CD4-positive, alpha-beta T cell (primary cell): ENCODE results near the gene OSBPL7. TPM values are rescaled to one million over a fixed set of nuclear protein-coding genes. Genes with fewer than 3 reads are reported as not detected.

Experiments
- ATAC-seq: fragments of 200-7000 bp; cut with Tn5 transposase; one replicate; pipeline ENCODE4 v1.10.0; 2022; ENCODE audit warnings: mild to moderate bottlenecking; ENCODE audit not compliant: poor library complexity
- CTCF ChIA-PET: fragments of 350-600 bp; sonication (Branson Sonifier 250); formaldehyde crosslinking; loops from one replicate; lab custom pipeline; 2021; ENCODE audit warnings: antibody characterized with exemption, inconsistent platforms; lab: Charles Lee
- POLR2A ChIA-PET: fragments of 350-600 bp; sonication (Branson Sonifier 250); formaldehyde crosslinking; loops from one replicate; lab custom pipeline; 2021; ENCODE audit warnings: antibody characterized with exemption, inconsistent platforms; lab: Charles Lee
- DNase-seq, 14 experiments: peaks; one replicate each; pipeline ENCODE4 v3.0.0-alpha.2; 2013 to 2020; ENCODE audit warnings: mixed read lengths in 2 of 14
- H3K27ac ChIP-seq, 2 donors: one replicate each; pipeline versions ENCODE4 v1.5.1 to v1.7.0; 2013; ENCODE audit warnings: low read length in 2 of 2, low read depth in 1 of 2, mild to moderate bottlenecking in 1 of 2
- H3K27me3 ChIP-seq, 2 experiments: 1 replicate in 1 of 2; 2 replicates in 1 of 2; pipeline versions ENCODE4 v1.6.1 to v1.7.0; 2013; ENCODE audit warnings: low read length in 2 of 2, control low read depth in 1 of 2, mild to moderate bottlenecking in 1 of 2, moderate library complexity in 1 of 2; ENCODE audit not compliant: insufficient read depth in 2 of 2, control insufficient read depth in 1 of 2
- H3K36me3 ChIP-seq: one replicate; pipeline ENCODE4 v1.6.1; 2013; ENCODE audit warnings: low read length, control low read depth; ENCODE audit not compliant: insufficient read depth
- H3K4me1 ChIP-seq: one replicate; pipeline ENCODE4 v1.6.1; 2013; ENCODE audit warnings: low read length, control low read depth; ENCODE audit not compliant: insufficient read depth
- H3K4me3 ChIP-seq: one replicate; pipeline ENCODE4 v1.5.1; 2013; ENCODE audit warnings: mild to moderate bottlenecking, low read length, moderate library complexity
- H3K9me3 ChIP-seq, 2 experiments: 1 replicate in 1 of 2; 2 replicates in 1 of 2; pipeline versions ENCODE4 v1.6.1 to v1.7.0; 2013; ENCODE audit warnings: low read length in 2 of 2, mild to moderate bottlenecking in 2 of 2, control low read depth in 1 of 2, moderate library complexity in 1 of 2; ENCODE audit not compliant: control insufficient read depth in 1 of 2, insufficient read depth in 1 of 2
- H3K27ac Mint-ChIP-seq: one replicate; pipeline ENCODE4 v1.8.0; 2020; ENCODE audit warnings: mixed read lengths
- H3K27me3 Mint-ChIP-seq: one replicate; pipeline ENCODE4 v1.8.0; 2021; ENCODE audit warnings: mixed read lengths
- H3K36me3 Mint-ChIP-seq: one replicate; pipeline ENCODE4 v1.8.0; 2021; ENCODE audit warnings: low read depth, mixed read lengths
- H3K4me1 Mint-ChIP-seq: one replicate; pipeline ENCODE4 v1.8.0; 2021; ENCODE audit warnings: low read depth, mixed read lengths
- H3K4me3 Mint-ChIP-seq: one replicate; pipeline ENCODE4 v1.8.0; 2020; ENCODE audit warnings: mild to moderate bottlenecking, mixed read lengths
- H3K9me3 Mint-ChIP-seq: one replicate; pipeline ENCODE4 v1.8.0; 2020; ENCODE audit warnings: mixed read lengths
- intact Hi-C, 2 experiments: fragments of 100-400 bp; cut with DNase I in 1 of 2; cut with micrococcal nuclease in 1 of 2; formaldehyde crosslinking; loops; one replicate each; pipeline versions ENCODE4 v1.15.1 to v1.9.0; 2023 to 2025; cut with DNase I, micrococcal nuclease
- total RNA-seq, 174 experiments: library from RNA in 2 of 174; stranded (reverse) in 2 of 174; gene quantifications; one replicate each; pipeline ENCODE4 v1.2.3 and lab custom pipeline; 2021 to 2026
- TF ChIP-seq, protein P1 (sequence below): fragments of 200-600 bp; IDR thresholded peaks from one replicate; pipeline ENCODE4 v1.8.0; 2022; ENCODE audit warnings: antibody characterized with exemption, mild to moderate bottlenecking

OSBPL7 gene
- total RNA-seq, 2 experiments from 2014 or later: 30.1 to 30.8 TPM

DNA sequence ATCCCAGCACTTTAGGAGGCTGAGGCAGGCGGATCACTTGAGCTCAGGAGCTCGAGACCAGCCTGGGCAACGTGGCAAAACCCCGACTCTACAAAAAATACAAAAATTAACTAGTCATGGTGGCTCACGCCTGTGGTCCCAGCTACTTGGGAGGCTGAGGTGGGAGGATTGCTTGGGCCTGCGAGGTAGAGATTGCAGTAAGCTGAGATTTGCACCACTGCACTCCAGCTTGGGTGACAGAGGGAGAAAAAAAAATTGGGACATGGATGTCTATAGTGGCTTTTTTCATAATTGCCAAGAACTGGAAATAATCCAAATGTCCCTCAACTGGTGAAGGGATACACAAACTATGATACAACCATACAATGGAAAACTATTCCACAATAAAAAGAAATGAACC lies 28.6 kb downstream of the OSBPL7 start:
- no peaks in the 10 kb centered on the region for H3K36me3 Mint-ChIP-seq
- H3K27me3 ChIP-seq: peaks cover 22 to 46% of the 10 kb centered on the region in 2 experiments
- no peaks in the 10 kb centered on the region for H3K36me3 ChIP-seq
- no peak overlapping the region for H3K4me3 Mint-ChIP-seq
- H3K9me3 ChIP-seq: peaks cover 0 to 5% of the 10 kb centered on the region in 2 experiments
- CTCF ChIA-PET: no interaction called here
- POLR2A ChIA-PET: no interaction called here
- peaks cover 10% of the 10 kb centered on the region for H3K4me1 ChIP-seq
- peaks cover 16% of the 10 kb centered on the region for H3K4me1 Mint-ChIP-seq
- ATAC-seq (no peak), DNase-seq (no peak)
- no peaks in the 10 kb centered on the region for H3K9me3 Mint-ChIP-seq
- H3K27ac ChIP-seq: no peak overlapping the region
- H3K4me3 ChIP-seq: no peak overlapping the region
- TF ChIP-seq, protein P1, sequence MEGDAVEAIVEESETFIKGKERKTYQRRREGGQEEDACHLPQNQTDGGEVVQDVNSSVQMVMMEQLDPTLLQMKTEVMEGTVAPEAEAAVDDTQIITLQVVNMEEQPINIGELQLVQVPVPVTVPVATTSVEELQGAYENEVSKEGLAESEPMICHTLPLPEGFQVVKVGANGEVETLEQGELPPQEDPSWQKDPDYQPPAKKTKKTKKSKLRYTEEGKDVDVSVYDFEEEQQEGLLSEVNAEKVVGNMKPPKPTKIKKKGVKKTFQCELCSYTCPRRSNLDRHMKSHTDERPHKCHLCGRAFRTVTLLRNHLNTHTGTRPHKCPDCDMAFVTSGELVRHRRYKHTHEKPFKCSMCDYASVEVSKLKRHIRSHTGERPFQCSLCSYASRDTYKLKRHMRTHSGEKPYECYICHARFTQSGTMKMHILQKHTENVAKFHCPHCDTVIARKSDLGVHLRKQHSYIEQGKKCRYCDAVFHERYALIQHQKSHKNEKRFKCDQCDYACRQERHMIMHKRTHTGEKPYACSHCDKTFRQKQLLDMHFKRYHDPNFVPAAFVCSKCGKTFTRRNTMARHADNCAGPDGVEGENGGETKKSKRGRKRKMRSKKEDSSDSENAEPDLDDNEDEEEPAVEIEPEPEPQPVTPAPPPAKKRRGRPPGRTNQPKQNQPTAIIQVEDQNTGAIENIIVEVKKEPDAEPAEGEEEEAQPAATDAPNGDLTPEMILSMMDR: no peak
- H3K27ac Mint-ChIP-seq: no peak overlapping the region
- intact Hi-C loops: no loop called here
- peaks cover 76% of the 10 kb centered on the region for H3K27me3 Mint-ChIP-seq

DNA sequence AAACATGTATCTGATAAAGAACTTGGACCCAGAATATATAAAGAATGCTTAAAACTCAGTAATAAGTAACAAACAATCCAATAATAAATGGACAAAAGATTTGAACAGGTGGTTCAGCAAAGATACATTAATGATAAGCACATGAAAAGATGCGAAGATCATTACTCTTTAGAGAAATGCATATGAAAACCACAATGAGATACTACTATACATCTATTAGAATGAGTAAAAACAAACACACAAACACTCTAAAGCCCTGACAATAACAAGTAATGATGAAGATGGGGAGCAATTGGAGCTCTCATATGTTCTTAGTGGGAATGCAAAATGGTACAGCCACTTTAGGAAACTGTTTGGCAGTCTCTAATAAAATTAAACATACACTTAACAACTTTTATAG lies 29.1 kb downstream of the OSBPL7 start:
- H3K4me1 ChIP-seq: peaks cover 10% of the 10 kb centered on the region
- H3K27ac ChIP-seq: no peak overlapping the region
- H3K27ac Mint-ChIP-seq: no peak overlapping the region
- peaks cover 0 to 5% of the 10 kb centered on the region in 2 experiments for H3K9me3 ChIP-seq
- intact Hi-C loops: no loop called here
- peaks cover 16% of the 10 kb centered on the region for H3K4me1 Mint-ChIP-seq
- no peaks in the 10 kb centered on the region for H3K36me3 Mint-ChIP-seq
- no peak for ATAC-seq
- no peak overlapping the region for H3K4me3 Mint-ChIP-seq
- ChIA-PET CTCF (no interaction called here), POLR2A (no interaction called here)
- peaks cover 77% of the 10 kb centered on the region for H3K27me3 Mint-ChIP-seq
- H3K4me3 ChIP-seq: no peak overlapping the region
- peaks cover 25 to 46% of the 10 kb centered on the region in 2 experiments for H3K27me3 ChIP-seq
- TF ChIP-seq, protein P1: no peak
- DNase-seq: no peak
- H3K36me3 ChIP-seq: no peaks in the 10 kb centered on the region
- no peaks in the 10 kb centered on the region for H3K9me3 Mint-ChIP-seq

DNA sequence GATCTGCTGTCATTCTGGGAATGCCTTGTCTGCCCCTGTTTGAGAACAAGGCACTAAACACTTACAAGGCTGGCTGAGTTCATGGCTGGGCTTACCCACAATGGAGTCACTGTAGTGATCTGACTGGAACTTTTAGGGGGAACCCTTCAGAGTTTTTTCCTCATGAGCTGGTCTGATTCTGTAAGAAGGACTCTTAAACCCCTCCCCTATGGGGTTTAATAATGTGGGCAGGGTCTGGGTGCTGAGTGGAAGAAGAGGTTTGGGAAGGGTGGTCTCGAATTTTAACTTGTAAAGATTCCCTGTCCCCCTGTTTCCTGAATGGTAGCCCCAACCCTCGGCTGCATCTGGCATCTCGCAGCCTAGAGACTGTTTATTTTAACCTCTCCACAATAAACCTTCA lies 30.6 kb downstream of the OSBPL7 start:
- Mint-ChIP-seq H3K4me3 (peak overlapping the region; percentile 73), H3K27ac (no peak overlapping the region)
- CTCF ChIA-PET: no interaction called here

More for the DNA sequence above, 30.6 kb downstream of the OSBPL7 start:
- no peak overlapping the region for H3K27ac ChIP-seq
- peaks cover 10% of the 10 kb centered on the region for H3K4me1 ChIP-seq
- DNase-seq: no peak
- Mint-ChIP-seq H3K27me3 (peaks cover 83% of the 10 kb centered on the region), H3K4me1 (peaks cover 16% of the 10 kb centered on the region), H3K9me3 (no peaks in the 10 kb centered on the region), H3K36me3 (no peaks in the 10 kb centered on the region)
- H3K9me3 ChIP-seq: peaks cover 0 to 5% of the 10 kb centered on the region in 2 experiments
- intact Hi-C loops: no loop called here
- no peaks in the 10 kb centered on the region for H3K36me3 ChIP-seq
- peaks cover 26 to 48% of the 10 kb centered on the region in 2 experiments for H3K27me3 ChIP-seq
- TF ChIP-seq, protein P1: no peak
- POLR2A ChIA-PET: no interaction called here
- no peak overlapping the region for H3K4me3 ChIP-seq
- no peak for ATAC-seq
